GM11168 (cell line): Measurements from ENCODE around the gene OR2Z1.

ENCODE experiments used
- in situ Hi-C: fragments of 300-500 bp; cut with MboI; formaldehyde crosslinking; loops from one replicate; pipeline ENCODE4 v1.12.0; 2022; ENCODE audit warnings: low sequenced_read_pairs; ENCODE audit not compliant: unreplicated experiment

The OR2Z1 gene, protein sequence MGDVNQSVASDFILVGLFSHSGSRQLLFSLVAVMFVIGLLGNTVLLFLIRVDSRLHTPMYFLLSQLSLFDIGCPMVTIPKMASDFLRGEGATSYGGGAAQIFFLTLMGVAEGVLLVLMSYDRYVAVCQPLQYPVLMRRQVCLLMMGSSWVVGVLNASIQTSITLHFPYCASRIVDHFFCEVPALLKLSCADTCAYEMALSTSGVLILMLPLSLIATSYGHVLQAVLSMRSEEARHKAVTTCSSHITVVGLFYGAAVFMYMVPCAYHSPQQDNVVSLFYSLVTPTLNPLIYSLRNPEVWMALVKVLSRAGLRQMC

DNA sequence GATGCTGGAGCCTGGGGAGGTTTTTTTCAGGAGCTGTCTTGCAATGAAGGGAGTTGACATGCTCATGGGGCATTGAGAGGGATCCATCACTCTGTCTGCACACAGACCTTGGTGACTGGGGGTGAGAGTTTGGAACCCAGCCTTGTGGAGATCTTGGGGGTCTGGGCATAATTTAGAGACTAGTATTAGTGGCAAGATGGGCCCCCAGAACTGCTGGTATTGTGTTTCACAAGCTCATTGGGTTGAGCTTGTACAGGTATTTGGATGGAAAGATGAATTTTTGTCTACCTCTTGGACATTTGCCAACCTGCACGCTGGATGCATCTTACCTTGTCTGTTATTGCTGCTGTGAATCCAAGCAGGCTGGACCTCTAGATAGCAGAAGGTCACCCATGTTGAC lies at the start of gene OR2Z1:
TSS of gene OR2Z1 (plus strand) at position 301 of the 400 bp plus-strand sequence. CDS start 9,395 bp downstream, outside the sequence.
- in situ Hi-C loops: no loop called here

DNA sequence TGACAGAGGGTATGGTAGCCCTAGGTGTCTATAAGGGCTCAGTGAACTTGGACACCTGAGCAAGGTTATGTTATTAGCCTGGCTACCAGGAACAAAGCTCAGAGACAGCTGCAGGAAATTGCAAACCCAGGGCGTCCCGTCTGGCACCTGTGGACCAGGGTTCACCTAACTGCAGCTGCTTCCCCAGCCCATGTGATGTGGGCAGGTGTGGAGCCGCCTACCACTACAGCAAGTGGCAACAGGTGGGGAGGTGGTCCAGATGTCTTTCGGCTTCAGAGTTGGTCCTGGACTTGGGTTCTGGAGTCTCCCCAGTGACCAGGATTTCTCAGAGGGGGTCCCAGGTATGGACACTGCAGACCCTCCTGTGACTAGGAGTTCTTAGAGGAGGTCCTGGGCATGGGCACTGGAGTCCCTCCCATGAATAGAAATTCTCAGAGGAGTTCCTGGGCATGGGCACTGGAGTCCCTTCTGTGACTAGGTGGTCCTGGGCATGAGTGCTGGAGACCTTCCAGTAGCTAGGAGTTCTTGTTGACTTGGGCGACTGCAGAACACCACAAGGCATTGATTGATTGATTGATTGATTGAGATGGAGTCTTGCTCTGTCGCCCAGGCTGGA lies 48.0 kb upstream of the OR2Z1 start:
- in situ Hi-C loops: no loop called here

DNA sequence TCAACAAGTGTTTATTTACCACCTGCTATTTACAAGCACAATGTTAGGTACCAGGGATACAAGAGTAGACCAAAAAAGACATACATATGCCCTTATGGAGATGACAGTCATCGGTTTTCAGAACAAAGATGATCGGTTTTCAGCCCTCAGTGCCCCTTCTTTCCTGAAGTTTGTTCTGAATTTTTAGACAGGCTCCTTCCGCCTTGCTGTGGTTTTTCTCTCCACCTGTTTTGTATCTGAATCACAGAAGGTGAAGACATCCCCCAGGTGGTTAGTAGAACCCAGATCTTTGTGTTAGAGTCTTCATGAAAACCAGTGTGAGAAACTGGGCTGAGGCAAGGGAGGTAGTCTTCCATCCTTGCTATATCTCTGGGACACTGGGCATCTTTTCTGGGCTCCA lies 46.4 kb upstream of the OR2Z1 start:
- in situ Hi-C loops: no loop called here

DNA sequence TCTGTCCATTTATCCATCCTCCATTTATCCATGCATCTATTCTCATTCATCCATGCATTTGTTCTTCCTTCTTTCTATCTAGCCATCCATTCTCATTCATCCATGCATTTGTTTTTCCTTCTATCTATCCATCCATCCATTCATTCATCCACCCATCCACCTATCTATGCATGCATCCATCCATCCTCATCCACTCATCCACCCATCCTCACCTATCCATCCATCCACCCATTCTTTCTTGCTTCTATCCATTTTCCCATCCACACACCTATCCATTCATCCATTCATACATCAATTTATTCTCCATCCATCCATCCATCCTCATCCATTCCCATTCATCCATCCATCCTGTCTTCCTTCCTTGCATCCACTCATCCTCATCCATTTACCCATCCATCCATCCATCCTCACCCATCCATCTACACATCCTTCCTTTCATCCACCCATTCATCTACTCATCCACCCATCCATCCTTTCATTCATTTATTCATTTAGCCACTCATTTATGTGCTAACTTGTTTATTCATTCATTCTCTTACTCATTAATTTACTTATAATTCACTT lies 43.1 kb upstream of the OR2Z1 start:
- in situ Hi-C loops: no loop called here

DNA sequence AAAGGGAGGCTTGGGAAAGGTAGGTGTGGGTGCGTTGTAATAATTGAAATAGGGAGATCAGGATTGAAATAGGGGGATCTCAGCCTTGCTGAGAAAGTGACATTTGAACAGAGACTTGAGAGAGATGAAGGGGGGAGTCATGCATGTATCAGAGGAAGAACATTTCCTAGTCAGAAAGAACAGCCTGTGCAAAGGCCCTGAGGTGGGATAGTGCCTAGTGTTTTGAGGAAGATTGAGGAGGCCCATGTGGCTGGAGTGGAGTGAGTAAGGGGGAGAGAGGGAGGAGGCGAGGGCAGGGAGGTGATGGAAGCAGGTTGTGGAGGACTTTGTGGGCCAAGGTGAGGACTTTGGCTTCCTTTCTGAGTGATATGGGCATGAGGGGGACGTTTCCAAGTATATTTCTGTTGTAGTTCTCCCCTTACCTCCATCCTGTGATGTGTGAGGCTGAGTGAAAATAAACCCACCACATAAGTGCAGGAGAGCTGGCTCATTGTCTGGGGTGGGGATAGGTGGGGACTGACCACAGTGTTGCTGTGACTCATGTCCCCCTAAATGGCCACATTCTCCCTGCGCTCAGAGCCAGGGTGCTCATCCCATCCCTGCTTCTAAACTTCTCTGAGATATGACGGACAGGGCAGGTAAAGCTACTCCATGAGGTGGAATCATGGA lies 40.6 kb upstream of the OR2Z1 start:
- in situ Hi-C loops: no loop called here

DNA sequence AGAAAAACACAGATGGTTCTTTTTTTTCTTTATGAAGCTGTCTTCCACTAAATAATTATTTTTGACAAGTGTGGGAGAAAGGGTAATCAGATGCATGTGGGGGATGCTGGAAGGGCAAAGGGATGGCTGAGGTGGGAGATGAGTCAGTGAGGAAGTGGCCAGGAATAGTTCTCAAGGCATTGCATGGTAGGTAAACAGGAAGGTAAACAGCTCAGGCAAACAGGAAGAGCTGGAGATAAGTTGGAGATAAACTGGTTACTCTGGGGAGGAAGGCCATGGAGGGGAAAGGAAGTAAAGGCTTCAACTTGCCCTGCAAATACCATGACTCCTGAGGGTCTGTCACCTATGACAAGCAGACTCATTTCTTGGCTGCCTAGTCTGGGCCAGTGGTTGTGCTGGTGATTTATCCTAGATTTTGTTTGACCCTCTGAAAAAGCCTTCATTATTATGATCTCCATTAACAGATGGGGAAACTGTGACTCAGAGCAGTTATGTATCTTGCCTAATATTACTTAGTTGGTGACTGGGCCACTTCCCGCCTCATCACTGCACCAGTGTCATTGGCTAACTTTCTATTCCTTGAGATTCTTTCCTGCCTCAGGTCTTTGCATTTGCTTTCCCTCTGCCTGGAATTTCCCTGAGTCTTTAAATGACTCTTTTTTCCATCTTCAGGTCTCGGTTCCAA lies 39.9 kb upstream of the OR2Z1 start:
- in situ Hi-C loops: no loop called here

DNA sequence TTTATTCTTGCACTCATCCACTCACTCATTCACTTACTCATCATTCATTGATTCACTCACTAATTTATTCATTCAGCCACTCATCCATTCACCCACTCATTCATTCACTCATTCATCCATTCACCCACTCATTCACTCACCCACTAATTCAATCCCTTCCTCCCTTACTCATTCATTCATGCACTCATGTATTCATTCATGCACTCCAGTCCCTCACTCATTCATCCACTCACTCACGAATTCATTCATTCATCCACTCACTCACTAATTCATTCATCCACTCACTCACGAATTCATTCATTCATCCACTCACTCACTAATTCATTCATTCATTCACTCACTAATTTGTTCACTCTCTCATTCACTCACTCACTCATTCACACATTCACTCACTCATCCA lies 39.0 kb upstream of the OR2Z1 start:
- in situ Hi-C loops: no loop called here

DNA sequence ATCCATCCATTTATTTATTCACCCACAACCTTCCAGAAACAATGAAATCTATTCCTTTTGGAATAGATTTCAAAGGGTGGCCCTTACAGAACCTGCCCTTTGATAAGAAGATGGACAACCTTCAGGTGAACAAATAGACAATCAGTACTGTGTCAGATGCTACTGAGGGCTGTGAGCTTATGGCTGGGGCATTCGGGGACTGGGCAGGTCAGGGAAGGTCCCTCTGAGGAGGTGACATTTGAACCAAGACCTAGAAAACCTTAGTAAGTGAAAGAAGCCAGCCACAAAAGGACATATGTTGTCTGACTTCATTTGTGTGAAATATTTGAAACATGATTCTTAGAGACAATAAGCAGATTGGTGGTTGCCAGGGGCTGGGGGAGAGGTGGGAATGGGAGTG lies 38.5 kb upstream of the OR2Z1 start:
- in situ Hi-C loops: no loop called here

DNA sequence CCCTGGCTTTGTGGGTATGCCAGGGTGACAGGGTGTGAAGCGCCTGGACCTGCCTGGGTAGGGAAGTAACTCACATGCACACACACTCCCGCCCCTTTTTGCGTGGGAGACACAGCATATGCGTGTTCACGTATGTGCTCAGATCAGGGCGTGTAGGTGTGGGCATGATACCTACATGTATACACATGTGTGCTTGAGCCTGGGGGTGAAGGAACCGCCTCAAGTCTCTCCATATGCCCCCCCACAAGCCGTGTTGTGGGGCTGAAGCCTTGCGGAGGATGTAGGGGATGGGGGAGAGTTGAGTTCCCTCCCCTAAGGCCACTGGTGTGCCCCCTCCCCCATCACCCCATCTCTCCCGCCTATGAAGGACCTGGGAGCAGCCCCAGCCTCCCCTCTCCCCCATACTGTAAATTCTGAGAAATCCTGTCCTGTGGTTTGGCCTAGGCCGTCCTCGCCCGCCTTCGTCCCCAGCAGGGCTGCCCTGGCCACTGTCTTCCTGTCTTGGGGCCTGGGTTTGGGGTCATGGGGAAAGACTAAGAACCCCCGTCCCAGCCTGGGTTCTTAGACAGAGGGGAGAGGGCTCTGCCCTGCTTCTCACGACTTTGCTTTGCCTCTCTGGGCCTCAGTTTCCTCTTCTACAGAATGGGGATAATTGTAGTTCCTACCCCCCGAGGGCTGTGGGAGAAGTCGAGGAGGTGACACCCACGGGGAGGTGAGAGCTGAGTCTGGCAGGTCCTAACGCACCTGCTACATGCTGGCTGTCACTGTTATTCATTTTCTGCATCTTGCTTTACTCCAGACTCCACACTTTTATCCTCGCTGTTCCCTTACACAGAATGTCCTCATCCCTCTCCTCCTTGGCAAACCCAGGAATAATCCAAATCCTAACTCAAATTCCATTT lies 37.2 kb upstream of the OR2Z1 start:
- in situ Hi-C loops: no loop called here

DNA sequence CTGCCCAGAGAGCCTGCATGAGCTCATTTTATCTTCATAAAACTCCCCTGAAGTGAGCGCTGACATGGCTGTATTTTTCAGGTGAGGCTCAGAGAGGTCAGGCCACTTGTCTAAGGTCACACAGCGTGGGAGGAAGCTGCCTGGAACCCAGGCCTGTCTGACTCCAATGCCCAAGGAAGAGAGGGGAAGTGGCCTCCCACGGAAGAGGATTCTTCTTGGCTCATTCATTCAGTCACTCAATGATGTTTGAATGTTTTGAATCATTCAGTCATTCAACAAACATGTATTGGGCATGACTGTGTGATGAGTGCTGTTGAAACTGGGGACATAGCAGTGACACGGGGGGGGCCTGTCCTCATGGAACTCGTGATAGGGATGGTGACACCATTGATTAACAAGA lies 34.9 kb upstream of the OR2Z1 start:
- in situ Hi-C loops: no loop called here

DNA sequence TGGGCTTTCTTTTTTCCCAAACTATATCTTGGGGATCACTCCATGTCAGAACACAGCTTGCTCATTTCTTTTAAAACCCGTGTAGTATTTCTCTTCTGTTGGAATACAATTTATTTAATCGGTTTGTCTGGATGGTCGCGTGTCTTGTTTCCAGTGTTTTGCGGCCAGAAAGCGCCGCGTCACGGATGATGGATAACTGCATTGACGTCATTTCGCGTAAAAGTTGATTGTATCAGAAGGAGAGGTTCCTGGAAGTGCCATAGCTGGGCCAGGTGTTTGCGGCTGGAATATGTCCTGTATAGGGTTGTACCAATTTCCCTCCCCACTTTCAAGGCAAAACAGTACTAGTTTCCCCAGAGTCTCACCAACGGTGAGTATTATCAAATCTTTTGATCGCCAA lies 32.5 kb upstream of the OR2Z1 start:
- in situ Hi-C loops: no loop called here

DNA sequence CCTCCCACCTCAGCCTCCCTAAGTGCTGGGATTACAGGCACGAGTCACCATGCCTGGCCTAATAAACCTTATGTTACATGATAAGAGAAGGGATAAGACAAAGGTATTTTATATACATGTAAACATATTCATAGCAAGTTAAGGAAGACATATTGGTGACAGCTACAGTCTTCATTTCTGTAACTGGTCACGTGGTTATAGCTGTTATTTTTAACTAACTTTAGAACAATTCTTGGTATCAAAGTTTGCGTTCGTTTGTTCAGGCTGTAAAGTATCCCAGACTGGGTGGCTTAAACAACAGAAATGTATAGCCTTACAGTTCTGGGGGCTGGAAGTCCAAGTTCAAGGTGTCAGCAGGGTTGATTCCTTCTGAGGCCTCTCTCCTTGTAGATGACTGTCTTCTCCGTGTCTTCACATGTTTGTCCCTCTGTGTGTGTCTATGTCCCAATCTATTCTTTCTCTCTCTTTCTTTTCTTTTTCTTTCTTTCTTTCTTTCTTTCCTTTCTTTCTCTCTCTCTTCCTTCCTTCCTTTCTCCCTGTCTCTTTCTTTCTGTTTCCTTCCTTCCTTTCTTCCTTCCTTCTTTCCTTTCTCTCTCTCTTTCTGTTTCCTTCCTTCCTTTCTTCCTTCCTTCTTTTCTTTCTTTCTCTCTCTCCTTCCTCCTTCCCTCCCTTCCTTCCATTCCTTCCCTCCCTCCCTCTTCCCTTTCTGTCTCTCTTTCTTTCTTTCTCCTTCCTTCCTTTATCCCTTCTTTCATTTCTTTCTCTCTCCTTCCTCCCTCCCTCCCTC lies 30.5 kb upstream of the OR2Z1 start:
- in situ Hi-C loops: no loop called here

DNA sequence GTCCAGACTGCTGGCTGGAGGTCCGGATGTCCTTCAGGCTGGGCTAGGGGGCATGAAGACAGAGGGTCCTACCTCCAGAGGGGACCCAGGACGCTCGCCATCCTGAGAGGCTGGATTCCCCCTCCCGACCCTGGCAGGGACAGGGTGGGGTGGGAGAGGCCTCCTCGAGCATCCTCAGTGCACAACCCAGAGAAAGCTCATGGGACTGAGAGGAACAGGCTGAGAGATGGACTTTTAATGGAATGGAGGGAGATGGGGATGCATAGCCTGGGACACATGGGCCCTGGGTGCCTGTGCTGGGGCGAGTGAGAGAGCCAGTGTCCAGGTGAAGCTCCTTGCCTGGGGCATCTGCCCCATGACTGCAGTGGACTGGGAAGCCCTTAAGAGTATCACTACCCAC lies 25.9 kb upstream of the OR2Z1 start:
- in situ Hi-C loops: no loop called here

DNA sequence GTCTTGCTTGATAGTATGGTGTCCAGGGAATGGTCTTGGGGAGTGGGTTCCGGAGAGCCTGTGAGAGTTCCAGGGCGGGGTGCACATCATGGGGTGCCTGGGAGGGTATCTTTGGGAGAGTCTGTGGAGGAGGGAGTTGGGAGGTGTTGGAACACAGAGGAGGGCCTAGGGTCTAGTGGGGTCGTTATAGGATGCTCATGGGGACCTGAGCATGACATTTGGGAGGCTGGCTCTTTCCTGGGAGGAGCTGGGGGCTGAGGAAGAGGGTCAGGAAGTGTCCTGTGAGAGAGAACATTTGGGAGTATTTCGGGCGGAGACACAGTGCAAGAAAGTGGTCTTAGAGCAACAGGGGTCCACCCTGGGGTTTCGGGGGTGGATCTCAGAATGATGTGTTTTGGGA lies 25.5 kb upstream of the OR2Z1 start:
- in situ Hi-C loops: no loop called here

DNA sequence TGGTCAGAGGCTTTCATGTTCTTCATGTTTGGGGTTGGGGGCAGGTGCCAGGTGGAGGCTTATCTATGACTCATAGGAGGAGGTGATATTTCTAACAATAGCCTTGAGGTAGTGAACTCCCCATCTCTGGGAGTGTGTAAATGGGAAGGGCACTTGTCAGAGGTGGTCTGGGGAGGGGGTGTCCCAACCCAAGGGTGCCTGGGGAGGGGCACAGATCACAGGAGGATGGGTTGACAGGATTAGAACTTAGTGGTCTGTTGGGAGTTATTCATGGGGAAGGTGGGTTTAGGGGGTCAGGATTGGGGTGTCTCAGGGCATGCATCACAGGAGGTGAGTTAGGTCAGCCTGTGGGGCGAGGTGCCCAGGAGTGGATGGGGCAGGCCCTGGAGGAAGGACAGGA lies 24.4 kb upstream of the OR2Z1 start:
- in situ Hi-C loops: no loop called here

DNA sequence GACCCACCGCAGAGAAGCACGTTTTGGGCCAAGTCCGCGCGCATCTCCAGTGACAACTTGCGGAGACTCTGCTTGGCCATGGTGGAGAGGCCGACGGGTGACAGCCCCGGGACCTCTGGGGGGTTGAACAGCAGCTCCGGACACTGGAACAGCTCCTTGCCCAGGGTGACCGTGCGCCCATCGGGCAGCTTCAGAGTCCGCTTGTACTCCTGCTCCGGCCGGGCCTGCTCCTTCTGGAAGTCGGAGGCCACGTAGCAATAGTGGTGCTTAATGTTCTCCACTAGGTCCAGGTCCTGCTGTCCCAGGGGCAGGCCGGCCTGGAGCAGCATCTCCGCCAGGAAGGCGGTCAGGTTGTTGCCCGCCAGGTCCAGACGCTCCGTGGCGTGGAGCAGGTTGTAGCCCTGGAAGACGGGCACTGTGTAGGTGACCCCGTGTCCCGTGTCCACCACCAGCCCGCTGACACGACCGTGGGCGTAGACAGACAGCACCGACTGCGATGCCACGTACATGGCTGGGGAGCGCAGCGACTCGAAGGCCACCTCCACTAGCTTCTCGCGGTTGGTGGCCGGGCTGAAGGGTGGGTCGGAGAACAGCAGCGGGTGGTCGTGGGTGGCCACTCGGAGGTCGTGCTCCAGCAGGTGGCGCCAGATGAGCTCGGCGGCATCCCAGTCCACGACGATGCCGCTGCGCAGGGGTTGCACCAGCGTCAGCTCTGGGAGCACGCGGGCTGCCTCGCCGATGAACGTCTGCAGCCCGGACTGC lies 23.6 kb upstream of the OR2Z1 start:
- in situ Hi-C loops: no loop called here

DNA sequence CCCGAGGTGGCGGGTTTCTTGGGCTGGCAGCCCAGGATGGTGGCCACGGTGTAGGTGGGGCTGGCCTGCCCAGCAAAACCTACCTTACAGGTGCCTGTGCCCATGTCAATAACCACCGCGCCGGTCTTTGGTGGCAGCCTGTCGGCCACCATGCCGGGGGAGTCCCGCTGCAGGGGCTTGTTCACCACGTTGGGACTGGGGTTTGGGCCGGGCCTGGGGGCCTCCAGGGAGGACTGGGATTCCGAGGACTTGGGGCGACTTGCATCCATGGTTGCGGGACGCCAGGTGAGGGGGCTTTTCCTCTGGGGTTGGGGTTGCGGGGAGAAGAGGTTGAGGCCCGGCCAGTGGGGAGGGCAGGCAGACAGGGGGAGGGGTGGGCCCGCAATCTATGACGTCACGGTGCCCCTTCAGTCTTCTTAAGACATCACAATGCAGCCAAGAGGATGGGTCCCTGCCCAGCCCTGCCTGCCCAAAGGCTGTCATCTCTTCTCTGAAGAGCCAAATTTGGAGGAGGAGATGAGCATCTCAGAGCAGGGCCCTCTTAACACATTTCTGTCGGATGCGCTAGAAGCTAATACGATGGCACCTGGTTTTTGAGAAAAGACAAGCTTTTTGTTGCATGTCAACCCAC lies 22.9 kb upstream of the OR2Z1 start, which contains the start of gene ACTL9:
TSS of gene ACTL9 (minus strand) at position 363 of the 631 bp plus-strand sequence. CDS start at position 269, 94 bp downstream.
- in situ Hi-C loops: no loop called here

DNA sequence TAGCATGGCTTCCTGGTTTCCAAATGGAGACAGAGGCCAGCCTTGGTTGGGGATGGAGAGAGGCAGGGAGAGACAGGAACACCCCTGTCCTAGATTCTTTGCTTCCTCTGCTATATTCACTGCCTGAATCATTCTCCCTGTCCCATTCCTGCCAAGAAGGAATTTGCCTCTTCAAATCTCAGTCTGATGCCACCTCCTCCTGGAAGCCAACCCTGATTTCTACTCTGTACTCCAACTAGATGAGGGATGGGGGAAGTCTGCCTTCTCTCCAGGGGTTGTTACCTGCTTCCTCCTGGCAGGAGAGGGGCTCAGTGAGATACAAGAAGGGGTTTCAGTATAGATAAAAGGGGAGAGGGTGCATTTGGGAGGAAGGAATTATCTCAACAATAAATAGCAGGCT lies 21.5 kb upstream of the OR2Z1 start:
- in situ Hi-C loops: no loop called here
